Effector CD8-positive, alpha-beta T cell (primary cell): ENCODE measurements around the gene STAC.
"Not testable (repeated sequence)": the region's sequence is repeated elsewhere in the genome, so short reads cannot be mapped to it uniquely, and the experiment has no call there.

ENCODE experiments used
- DNase-seq: peaks from one replicate; lab custom pipeline; 2025; lab: John Stamatoyannopoulos, UW

Gene STAC

GRCh38 chr3:36520241-36521006 lies 140.1 kb downstream of the STAC start:
- no peak for DNase-seq

- DNase-seq: no peak
Observed at GRCh38 chr3:36521007-36521379, 140.7 kb downstream of the STAC start.

DNA sequence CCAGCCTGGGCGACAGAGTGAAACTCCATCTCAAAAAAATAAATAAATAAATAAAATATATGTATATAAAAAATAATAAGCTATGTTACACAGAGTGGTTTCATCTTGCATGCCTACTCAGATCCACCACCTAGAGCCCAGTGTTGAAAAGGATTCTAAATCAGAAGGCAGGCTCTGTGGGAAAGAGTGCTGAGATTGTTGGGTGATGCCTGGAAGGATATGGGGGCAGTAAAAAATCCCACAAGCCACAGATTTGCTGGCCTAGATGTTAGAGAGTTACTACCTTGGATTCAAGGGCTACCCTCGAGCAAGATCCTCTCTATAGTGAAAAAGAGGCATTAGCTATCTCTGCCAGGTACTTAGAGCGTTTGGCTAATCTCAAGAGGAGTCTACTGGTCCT lies 144.3 kb downstream of the STAC start:
- no peak for DNase-seq

DNA sequence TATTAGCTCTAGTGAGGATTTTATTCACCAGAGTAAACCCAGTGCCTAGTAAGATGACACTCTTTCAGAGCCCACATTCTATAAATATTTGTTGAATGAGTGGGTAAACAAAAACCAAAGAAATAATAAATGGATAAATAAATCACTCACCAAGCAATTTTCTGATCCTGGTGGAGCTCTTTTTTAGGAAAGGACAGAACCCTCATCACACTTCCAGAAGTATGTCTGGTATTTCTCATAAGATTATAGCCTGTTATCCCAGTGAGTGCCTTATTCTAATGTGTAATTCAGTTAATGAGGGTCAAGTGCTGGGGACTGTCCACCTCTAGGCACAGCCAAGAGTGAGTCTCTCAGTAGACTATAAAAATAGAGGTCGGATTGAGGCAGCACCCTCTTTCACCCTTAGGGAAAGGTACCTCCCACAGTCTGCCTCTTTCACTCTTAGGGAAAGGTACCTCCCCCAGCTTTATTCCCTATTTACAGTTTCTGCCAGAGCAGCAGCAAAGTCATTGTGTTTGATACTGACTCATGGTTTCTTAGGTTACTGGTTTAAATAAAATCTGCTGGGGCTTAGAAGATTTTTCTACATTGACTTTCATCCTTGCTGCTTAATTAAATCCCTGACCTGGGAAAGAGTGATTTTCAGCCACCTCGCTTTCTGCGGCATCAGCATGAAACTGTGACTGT lies 145.0 kb downstream of the STAC start:
- no peak for DNase-seq

- no peak for DNase-seq
Observed at GRCh38 chr3:36538136-36538749, 157.9 kb downstream of the STAC start.

DNA sequence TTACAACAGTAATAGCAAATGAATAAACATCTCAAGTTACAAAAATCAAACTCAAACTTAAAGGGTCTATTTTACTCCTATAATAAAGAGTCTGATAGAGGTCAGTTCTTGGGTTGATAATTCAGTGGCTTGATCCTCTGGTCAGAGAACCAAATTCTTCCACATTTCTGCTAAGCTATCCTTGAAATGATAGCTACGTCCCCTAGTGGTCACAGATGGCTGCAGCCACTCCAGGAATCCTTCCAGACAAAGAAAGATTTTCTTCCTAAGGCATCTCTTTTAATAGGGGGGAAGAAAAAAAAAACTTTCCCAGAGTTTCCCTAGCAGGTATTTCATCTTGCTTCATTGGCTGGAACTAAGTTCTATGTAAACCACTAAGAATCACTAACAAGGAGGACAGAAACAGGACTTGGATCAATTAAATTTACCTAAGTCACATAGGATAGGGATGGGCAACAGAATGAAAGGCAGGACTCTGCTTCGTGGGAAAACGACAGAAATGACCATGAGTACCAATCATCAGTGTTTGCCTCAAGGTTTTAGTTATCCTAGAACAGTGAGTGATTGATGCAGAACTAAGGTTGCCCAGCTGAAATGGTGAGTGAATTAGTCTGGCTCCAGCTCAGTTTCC lies 160.7 kb downstream of the STAC start:
- DNase-seq: no peak

- DNase-seq: no peak
Observed at GRCh38 chr3:36542186-36542585, 161.9 kb downstream of the STAC start.

DNA sequence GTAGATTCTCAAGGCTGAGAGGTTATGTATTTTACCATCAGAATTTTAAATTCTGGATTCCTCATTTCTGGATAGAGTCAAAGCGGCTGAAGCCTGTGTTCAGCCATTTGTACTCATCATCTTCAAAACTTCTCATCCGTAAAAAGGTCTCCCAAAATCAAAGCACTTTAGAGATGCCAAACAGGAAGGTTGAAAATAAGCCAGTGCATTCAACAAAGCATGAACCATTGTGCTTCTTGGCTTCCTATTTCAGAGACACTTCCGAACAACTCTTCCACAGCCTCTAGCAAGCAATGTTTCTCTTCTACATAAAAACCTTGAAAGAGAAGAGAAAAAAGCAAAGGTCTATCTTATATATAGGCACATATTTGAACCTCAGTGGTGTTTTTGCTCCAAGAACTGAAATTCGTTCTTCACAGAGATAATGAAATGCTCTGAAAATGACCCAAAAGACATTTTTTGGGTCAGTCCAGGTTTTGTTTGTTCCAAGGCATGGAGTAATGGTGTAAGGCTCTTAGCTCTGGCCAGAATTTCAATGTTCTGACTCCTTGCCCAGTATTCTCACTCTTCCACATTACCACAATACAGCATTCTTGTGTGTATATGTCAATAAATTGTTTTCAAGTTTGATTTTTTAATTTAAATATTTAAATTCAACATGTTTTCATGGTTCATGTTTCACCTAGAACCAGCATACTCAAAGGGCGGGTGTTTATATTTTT lies 163.1 kb downstream of the STAC start:
- DNase-seq: no peak

- no peak for DNase-seq
Observed at GRCh38 chr3:36546226-36546625, 165.9 kb downstream of the STAC start.

DNA sequence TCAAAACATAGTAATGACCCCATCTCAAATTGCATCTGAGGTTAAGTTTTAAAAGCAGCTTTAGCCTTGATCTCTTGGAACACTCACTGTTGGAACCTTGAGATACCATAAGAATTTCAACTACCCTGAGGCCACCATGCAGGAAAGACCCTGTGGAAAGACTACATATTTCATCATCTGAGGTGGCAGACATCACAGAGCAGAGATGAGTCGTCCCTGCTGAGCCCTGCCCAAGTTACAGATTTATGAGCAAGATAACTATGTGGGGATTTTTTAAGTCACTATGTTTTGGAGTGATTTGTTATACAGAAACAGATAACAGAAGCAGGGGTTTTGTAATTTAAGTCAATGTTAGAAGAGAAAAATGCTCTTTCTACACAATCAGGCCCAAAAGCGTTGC lies 168.4 kb downstream of the STAC start:
- no peak for DNase-seq

- no peak for DNase-seq
Observed at GRCh38 chr3:36557021-36557707, 176.9 kb downstream of the STAC start.

DNA sequence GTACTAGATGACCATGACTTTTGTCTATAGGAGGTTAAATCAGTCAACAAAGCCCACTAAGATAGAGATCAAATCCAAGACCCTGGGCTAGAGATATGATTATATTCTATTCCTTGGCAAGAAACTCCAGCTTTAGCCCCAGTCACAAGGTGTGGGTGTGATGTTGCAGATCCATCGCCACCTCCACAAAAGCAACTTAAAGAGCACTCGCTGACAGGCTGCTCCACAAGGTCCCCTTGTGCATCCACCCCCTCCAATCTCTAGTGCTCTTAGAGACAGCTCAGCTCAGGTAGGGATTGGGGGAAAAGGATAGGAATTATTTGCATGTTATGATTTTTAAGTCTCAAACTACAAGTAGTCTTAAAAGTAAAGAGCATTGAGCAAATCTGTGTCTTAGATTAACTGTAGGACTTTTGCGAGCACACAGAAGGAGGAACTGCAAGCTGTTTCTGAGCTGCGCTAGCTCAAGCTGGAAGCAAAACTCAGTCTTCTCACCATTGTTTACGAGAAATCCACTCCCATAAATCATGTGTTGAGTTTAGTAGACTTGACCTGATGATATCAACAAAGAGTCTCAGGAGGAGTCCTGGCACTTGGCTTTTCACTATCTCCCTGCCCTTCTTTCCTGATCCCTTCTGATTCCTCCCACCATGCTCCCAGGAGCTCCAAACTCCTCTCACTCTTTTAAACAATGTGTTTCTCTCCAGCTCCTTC lies 177.6 kb downstream of the STAC start:
- DNase-seq: no peak

DNA sequence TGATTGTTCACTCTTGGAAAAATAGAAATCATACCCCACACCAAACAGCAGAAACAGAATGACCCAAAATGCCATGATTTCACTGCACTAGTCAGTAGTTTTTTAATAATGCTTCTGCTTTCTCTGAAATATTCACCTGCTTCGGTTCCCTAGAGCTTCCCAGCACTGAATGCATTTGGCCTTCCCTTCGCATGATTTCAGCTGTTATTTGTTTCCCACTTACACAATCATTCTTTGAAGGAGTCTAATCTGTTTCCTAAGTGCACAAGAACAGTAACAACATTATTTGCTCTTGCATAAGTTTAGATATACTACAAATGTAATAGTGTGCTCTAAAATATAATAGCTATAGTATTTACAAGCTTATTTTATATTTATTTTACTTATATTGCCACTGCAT lies 178.7 kb downstream of the STAC start:
- DNase-seq: no peak

DNA sequence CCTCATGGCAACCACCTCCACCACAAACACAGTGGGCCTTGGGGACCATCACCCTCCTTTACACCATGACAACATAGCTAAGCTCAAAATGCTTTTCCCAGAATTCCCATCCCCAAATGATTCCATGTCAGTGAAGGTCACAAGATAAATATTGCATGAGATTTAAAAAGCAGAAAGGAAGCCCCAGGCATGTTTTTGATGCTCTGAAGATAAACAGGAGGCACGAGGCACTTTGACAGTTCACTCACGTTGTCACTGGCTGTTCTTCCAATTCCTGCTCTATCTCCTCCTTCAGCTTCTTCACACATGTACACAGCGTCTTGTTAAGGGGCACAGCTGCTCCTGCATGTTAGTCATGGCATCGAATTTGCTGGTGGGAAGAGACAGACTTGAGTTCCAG lies 180.4 kb downstream of the STAC start:
- no peak for DNase-seq

GRCh38 chr3:36561601-36562000 lies 181.3 kb downstream of the STAC start:
- DNase-seq: no peak

- DNase-seq: no peak
Observed at GRCh38 chr3:36562945-36563344, 182.6 kb downstream of the STAC start.

- no peak for DNase-seq
Observed at GRCh38 chr3:36575241-36575640, 194.9 kb downstream of the STAC start.

- DNase-seq: not testable (repeated sequence)
Observed at GRCh38 chr3:36578418-36578817, 198.1 kb downstream of the STAC start.

DNA sequence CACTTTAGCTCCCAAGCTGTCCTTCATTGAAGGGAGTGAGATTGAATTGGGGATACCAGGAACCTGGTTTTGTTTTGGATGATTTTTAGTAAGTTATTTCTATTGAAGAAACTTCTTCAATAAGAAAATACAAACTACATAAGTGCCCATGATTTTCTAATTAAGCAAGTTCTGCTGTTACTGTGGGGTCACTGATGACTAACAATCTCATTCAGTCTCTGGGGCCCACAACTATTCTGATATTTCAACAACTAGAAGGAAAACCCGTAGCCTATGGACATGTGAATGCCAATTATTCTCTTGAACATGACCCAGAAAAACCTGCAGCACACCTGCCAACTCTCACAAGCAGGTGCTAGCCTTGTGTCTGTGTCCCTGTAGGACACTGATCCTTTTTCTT lies 199.4 kb downstream of the STAC start:
- no peak for DNase-seq

DNA sequence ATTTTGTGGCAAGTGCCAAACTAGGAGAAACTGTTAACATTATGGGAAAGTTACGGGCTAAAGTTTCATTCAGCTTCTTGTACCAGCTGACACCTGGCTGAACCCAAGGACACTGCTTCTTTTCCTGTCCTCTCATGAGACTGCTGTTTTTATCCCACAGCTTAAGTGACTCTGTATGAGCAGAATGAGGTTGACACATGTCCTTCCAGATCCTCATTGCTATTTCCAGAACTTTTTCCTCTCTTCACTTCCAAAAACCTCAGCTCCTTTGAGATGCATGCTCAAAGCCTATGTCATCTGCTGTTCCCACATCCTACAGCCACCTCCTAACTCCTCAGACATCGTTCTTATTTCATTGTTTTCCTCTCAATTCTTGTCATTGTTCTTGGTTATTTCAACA lies 200.4 kb downstream of the STAC start:
- no peak for DNase-seq

DNA sequence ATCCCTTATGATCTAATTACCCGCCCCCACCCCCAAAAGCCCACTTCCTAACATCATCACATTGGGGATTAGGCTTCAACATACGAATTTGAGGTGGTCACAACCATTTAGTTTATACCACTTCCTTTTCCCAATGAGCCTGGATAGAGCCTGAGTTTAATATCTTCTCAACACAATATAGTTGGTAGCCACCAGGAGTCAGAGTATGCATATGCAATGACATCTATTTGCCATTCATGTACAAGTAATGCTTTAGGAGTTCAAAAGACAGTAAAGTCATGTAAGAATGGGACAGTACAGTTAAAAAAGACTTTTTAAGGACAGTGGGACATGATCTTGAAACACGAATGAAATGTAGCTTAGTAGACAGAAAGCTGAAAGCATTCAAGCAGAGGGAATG lies 211.7 kb downstream of the STAC start:
- no peak for DNase-seq
